Measurements from ENCODE around the gene HLA-A. TPM values are rescaled to one million over a fixed set of nuclear protein-coding genes. Genes with fewer than 3 reads are reported as not detected.
A peak's percentile ranks its signal among the peaks of the same experiment; 100 is the strongest.

Gene HLA-A
- total and polyA plus RNA-seq, 11 donors: 263 to 1,581 (median 361) TPM

- no peak for DNase-seq
- Histone ChIP-seq H3K4me3 (peak overlapping the region; percentile 12 to 77 (median 56)), H3K4me1 (peaks cover 15 to 57% (median 45%) of the 10 kb centered on the region in 12 donors), H3K9me3 (no peaks in the 10 kb centered on the region), H3K27ac (peak overlapping the region; percentile 84 to 98 (median 90)), H3K36me3 (no peaks in the 10 kb centered on the region), H3K27me3 (no peaks in the 10 kb centered on the region)
- TF ChIP-seq CTCF (IDR thresholded peaks at IDR 0.05) (no peak), POLR2A (IDR thresholded peaks at IDR 0.05) (no peak)
- ATAC-seq: peak in 3 of 4 donors; percentile 12 to 40 (median 21)
- WGBS, 4 donors: 2 to 27% (median 13%) methylated on average over 2 of the region's 2 CpGs
- intact Hi-C loops (cut with DNase I): loop anchor here in 3 of 10 donors (2.0 kb wide), 2 partner anchors 23 to 39 kb away; partner anchors contain the start of gene HLA-A (in 2 of the 3)
Observed at GRCh38 chr6:29965563-29965872, 23.2 kb downstream of the HLA-A start.

GRCh38 chr6:29965873-29966601 is 23.7 kb downstream of the HLA-A start:
- Histone ChIP-seq H3K4me3 (peak overlapping the region; percentile 12 to 77 (median 56)), H3K27me3 (no peaks in the 10 kb centered on the region), H3K4me1 (peaks cover 15 to 59% (median 42%) of the 10 kb centered on the region in 12 donors), H3K9me3 (no peaks in the 10 kb centered on the region), H3K36me3 (no peaks in the 10 kb centered on the region), H3K27ac (peak overlapping the region; percentile 84 to 98 (median 90))
- DNase-seq (peak; percentile 85 to 92 (median 89)), ATAC-seq (peak; percentile 81 to 92 (median 85))
- WGBS, 4 donors: 3 to 16% (median 6%) methylated on average over 8 of the region's 8 CpGs
- no peak for TF ChIP-seq POLR2A (IDR thresholded peaks at IDR 0.05)
- TF ChIP-seq CTCF (IDR thresholded peaks at IDR 0.05): no peak
- intact Hi-C loops (cut with DNase I): loop anchor here in 4 of 10 donors (2.0 kb wide), 2 partner anchors 23 to 39 kb away; partner anchors contain the start of gene HLA-A (in 3 of the 4)

- H3K9me3 ChIP-seq: no peaks in the 10 kb centered on the region
- DNase-seq (peak in 4 of 5 donors; percentile 40 to 66 (median 56)), ATAC-seq (peak in 3 of 4 donors; percentile 38 to 53 (median 47))
Observed at GRCh38 chr6:29967379-29968010, 25.2 kb downstream of the HLA-A start.

More at GRCh38 chr6:29967379-29968010, 25.2 kb downstream of the HLA-A start:
- no peaks in the 10 kb centered on the region for H3K27me3 ChIP-seq
- peak overlapping the region in 4 of 12 donors; percentile 2 to 12 (median 10) for H3K4me3 ChIP-seq
- intact Hi-C loops (cut with DNase I): loop anchor here in 1 of 10 donors (2.0 kb wide), 1 partner anchor 25 kb away; the partner anchor contains the start of gene HLA-A
- TF ChIP-seq CTCF (IDR thresholded peaks at IDR 0.05) (peak in 4 of 12 donors; percentile 5 to 41 (median 22)), POLR2A (IDR thresholded peaks at IDR 0.05) (no peak)
- H3K4me1 ChIP-seq: peaks cover 15 to 52% (median 35%) of the 10 kb centered on the region in 12 donors
- H3K27ac ChIP-seq: peak overlapping the region in 11 of 12 donors; percentile 43 to 97 (median 87)
- WGBS, 4 donors: 17 to 37% (median 31%) methylated on average over 4 of the region's 4 CpGs
- H3K36me3 ChIP-seq: no peaks in the 10 kb centered on the region

Data from heart left ventricle (tissue), 16 donors.